ENCODE measurements around the gene SLBP.

GRCh38 chr4:1735215-1735614 lies 23.1 kb upstream of the SLBP start:
- TF ChIP-seq, protein P1, sequence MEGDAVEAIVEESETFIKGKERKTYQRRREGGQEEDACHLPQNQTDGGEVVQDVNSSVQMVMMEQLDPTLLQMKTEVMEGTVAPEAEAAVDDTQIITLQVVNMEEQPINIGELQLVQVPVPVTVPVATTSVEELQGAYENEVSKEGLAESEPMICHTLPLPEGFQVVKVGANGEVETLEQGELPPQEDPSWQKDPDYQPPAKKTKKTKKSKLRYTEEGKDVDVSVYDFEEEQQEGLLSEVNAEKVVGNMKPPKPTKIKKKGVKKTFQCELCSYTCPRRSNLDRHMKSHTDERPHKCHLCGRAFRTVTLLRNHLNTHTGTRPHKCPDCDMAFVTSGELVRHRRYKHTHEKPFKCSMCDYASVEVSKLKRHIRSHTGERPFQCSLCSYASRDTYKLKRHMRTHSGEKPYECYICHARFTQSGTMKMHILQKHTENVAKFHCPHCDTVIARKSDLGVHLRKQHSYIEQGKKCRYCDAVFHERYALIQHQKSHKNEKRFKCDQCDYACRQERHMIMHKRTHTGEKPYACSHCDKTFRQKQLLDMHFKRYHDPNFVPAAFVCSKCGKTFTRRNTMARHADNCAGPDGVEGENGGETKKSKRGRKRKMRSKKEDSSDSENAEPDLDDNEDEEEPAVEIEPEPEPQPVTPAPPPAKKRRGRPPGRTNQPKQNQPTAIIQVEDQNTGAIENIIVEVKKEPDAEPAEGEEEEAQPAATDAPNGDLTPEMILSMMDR (IDR thresholded peaks at IDR 0.05 in 4 of 5, conservative IDR thresholded peaks at IDR 0.05 in 1 of 5), result no peak
- TF ChIP-seq POLR2A (IDR thresholded peaks at IDR 0.05), result no peak
